Measurements from ENCODE around the gene MGARP.

MGARP gene

GRCh38 chr4:139286186-139286698, 6.2 kb upstream of the MGARP start:
- Histone ChIP-seq H3K4me1 (ENCODE audit: insufficient read depth, low read length) (no peaks in the 10 kb centered on the region), H3K9me3 (ENCODE audit: insufficient read depth, low read depth, low read length) (no peaks in the 10 kb centered on the region), H3K27me3 (ENCODE audit: insufficient read depth, low read length) (peaks cover 4% of the 10 kb centered on the region), H3K27ac (ENCODE audit: low read length) (no peak overlapping the region), H3K36me3 (ENCODE audit: insufficient read depth, low read depth, low read length) (peaks cover 20% of the 10 kb centered on the region), H3K9ac (ENCODE audit: low read depth, low read length) (no peak overlapping the region), H3K4me3 (ENCODE audit: low read length) (no peak overlapping the region)

- no peaks in the 10 kb centered on the region for H3K36me3 ChIP-seq (ENCODE audit: insufficient read depth, low read depth, low read length)
- no peak overlapping the region for H3K4me3 ChIP-seq (ENCODE audit: low read length)
- H3K27ac ChIP-seq (ENCODE audit: low read length): no peak overlapping the region
- H3K9me3 ChIP-seq (ENCODE audit: insufficient read depth, low read depth, low read length): no peaks in the 10 kb centered on the region
- no peak overlapping the region for H3K9ac ChIP-seq (ENCODE audit: low read depth, low read length)
- H3K27me3 ChIP-seq (ENCODE audit: insufficient read depth, low read length): peaks cover 39% of the 10 kb centered on the region
- H3K4me1 ChIP-seq (ENCODE audit: insufficient read depth, low read length): no peaks in the 10 kb centered on the region; the same call in 1 of the 2 replicates
These were observed 2.7 kb upstream of the MGARP start for GRCh38 chr4:139282721-139283075.

- no peaks in the 10 kb centered on the region; the same call in 1 of the 2 replicates for H3K4me1 ChIP-seq (ENCODE audit: insufficient read depth, low read length)
- no peak overlapping the region for H3K9ac ChIP-seq (ENCODE audit: low read depth, low read length)
- H3K27ac ChIP-seq (ENCODE audit: low read length): no peak overlapping the region
- H3K27me3 ChIP-seq (ENCODE audit: insufficient read depth, low read length): peaks cover 44% of the 10 kb centered on the region
- H3K4me3 ChIP-seq (ENCODE audit: low read length): no peak overlapping the region
- no peaks in the 10 kb centered on the region for H3K9me3 ChIP-seq (ENCODE audit: insufficient read depth, low read depth, low read length)
- H3K36me3 ChIP-seq (ENCODE audit: insufficient read depth, low read depth, low read length): no peaks in the 10 kb centered on the region
These were observed 2.2 kb upstream of the MGARP start for GRCh38 chr4:139282065-139282720.

GRCh38 chr4:139278912-139279759, 889 bp downstream of the MGARP start:
- Histone ChIP-seq H3K9ac (ENCODE audit: low read depth, low read length) (no peak overlapping the region; the same call in 1 of the 2 replicates), H3K27me3 (ENCODE audit: insufficient read depth, low read length) (peaks cover 56% of the 10 kb centered on the region), H3K4me1 (ENCODE audit: insufficient read depth, low read length) (no peaks in the 10 kb centered on the region; the same call in 1 of the 2 replicates), H3K4me3 (ENCODE audit: low read length) (peak overlapping the region; percentile 76), H3K36me3 (ENCODE audit: insufficient read depth, low read depth, low read length) (no peaks in the 10 kb centered on the region), H3K27ac (ENCODE audit: low read length) (no peak overlapping the region), H3K9me3 (ENCODE audit: insufficient read depth, low read depth, low read length) (no peaks in the 10 kb centered on the region)

- Histone ChIP-seq H3K9me3 (ENCODE audit: insufficient read depth, low read depth, low read length) (no peaks in the 10 kb centered on the region), H3K27ac (ENCODE audit: low read length) (no peak overlapping the region), H3K27me3 (ENCODE audit: insufficient read depth, low read length) (peaks cover 56% of the 10 kb centered on the region), H3K9ac (ENCODE audit: low read depth, low read length) (no peak overlapping the region), H3K36me3 (ENCODE audit: insufficient read depth, low read depth, low read length) (no peaks in the 10 kb centered on the region), H3K4me1 (ENCODE audit: insufficient read depth, low read length) (no peaks in the 10 kb centered on the region; the same call in 1 of the 2 replicates), H3K4me3 (ENCODE audit: low read length) (peak overlapping the region; percentile 76; the same call in 1 of the 2 replicates)
These were observed 1.5 kb downstream of the MGARP start for GRCh38 chr4:139278485-139278884.

GRCh38 chr4:139275281-139275735, 4.7 kb downstream of the MGARP start:
- Histone ChIP-seq H3K36me3 (ENCODE audit: insufficient read depth, low read depth, low read length) (no peaks in the 10 kb centered on the region), H3K9me3 (ENCODE audit: insufficient read depth, low read depth, low read length) (no peaks in the 10 kb centered on the region), H3K27ac (ENCODE audit: low read length) (no peak overlapping the region), H3K27me3 (ENCODE audit: insufficient read depth, low read length) (peaks cover 43% of the 10 kb centered on the region), H3K4me1 (ENCODE audit: insufficient read depth, low read length) (no peaks in the 10 kb centered on the region; the same call in 1 of the 2 replicates), H3K9ac (ENCODE audit: low read depth, low read length) (no peak overlapping the region), H3K4me3 (ENCODE audit: low read length) (no peak overlapping the region)

- no peak overlapping the region for H3K27ac ChIP-seq (ENCODE audit: low read length)
- H3K4me1 ChIP-seq (ENCODE audit: insufficient read depth, low read length): no peaks in the 10 kb centered on the region; the same call in 1 of the 2 replicates
- H3K27me3 ChIP-seq (ENCODE audit: insufficient read depth, low read length): peaks cover 38% of the 10 kb centered on the region
- no peaks in the 10 kb centered on the region for H3K36me3 ChIP-seq (ENCODE audit: insufficient read depth, low read depth, low read length)
- H3K4me3 ChIP-seq (ENCODE audit: low read length): no peak overlapping the region
- H3K9me3 ChIP-seq (ENCODE audit: insufficient read depth, low read depth, low read length): no peaks in the 10 kb centered on the region
- no peak overlapping the region for H3K9ac ChIP-seq (ENCODE audit: low read depth, low read length)
These were observed 5.2 kb downstream of the MGARP start for GRCh38 chr4:139274790-139275189.

- Histone ChIP-seq H3K4me3 (ENCODE audit: low read length) (no peak overlapping the region), H3K9ac (ENCODE audit: low read depth, low read length) (no peak overlapping the region), H3K27me3 (ENCODE audit: insufficient read depth, low read length) (peaks cover 29% of the 10 kb centered on the region), H3K4me1 (ENCODE audit: insufficient read depth, low read length) (no peaks in the 10 kb centered on the region), H3K36me3 (ENCODE audit: insufficient read depth, low read depth, low read length) (no peaks in the 10 kb centered on the region), H3K9me3 (ENCODE audit: insufficient read depth, low read depth, low read length) (no peaks in the 10 kb centered on the region), H3K27ac (ENCODE audit: low read length) (no peak overlapping the region)
These were observed 6.2 kb downstream of the MGARP start for GRCh38 chr4:139273835-139274234.

- no peaks in the 10 kb centered on the region for H3K9me3 ChIP-seq (ENCODE audit: insufficient read depth, low read depth, low read length)
- H3K9ac ChIP-seq (ENCODE audit: low read depth, low read length): no peak overlapping the region
- H3K27ac ChIP-seq (ENCODE audit: low read length): no peak overlapping the region
- H3K36me3 ChIP-seq (ENCODE audit: insufficient read depth, low read depth, low read length): no peaks in the 10 kb centered on the region
- no peaks in the 10 kb centered on the region for H3K27me3 ChIP-seq (ENCODE audit: insufficient read depth, low read length)
- H3K4me3 ChIP-seq (ENCODE audit: low read length): no peak overlapping the region
- 0 out of 2 replicates have a peak, but pooled peaks cover 3% of the 10 kb centered on the region for H3K4me1 ChIP-seq (ENCODE audit: insufficient read depth, low read length)
These were observed 12.7 kb downstream of the MGARP start for GRCh38 chr4:139267301-139267700.

GRCh38 chr4:139266583-139267257, 13.3 kb downstream of the MGARP start:
- H3K4me3 ChIP-seq (ENCODE audit: low read length): no peak overlapping the region
- no peak overlapping the region for H3K9ac ChIP-seq (ENCODE audit: low read depth, low read length)
- no peaks in the 10 kb centered on the region for H3K9me3 ChIP-seq (ENCODE audit: insufficient read depth, low read depth, low read length)
- H3K4me1 ChIP-seq (ENCODE audit: insufficient read depth, low read length): 0 out of 2 replicates have a peak, but pooled peaks cover 3% of the 10 kb centered on the region
- H3K27me3 ChIP-seq (ENCODE audit: insufficient read depth, low read length): no peaks in the 10 kb centered on the region
- H3K27ac ChIP-seq (ENCODE audit: low read length): no peak overlapping the region
- H3K36me3 ChIP-seq (ENCODE audit: insufficient read depth, low read depth, low read length): no peaks in the 10 kb centered on the region

GRCh38 chr4:139266208-139266582, 13.8 kb downstream of the MGARP start:
- Histone ChIP-seq H3K27ac (ENCODE audit: low read length) (no peak overlapping the region), H3K4me3 (ENCODE audit: low read length) (no peak overlapping the region), H3K9me3 (ENCODE audit: insufficient read depth, low read depth, low read length) (no peaks in the 10 kb centered on the region), H3K9ac (ENCODE audit: low read depth, low read length) (no peak overlapping the region), H3K27me3 (ENCODE audit: insufficient read depth, low read length) (no peaks in the 10 kb centered on the region), H3K36me3 (ENCODE audit: insufficient read depth, low read depth, low read length) (no peaks in the 10 kb centered on the region), H3K4me1 (ENCODE audit: insufficient read depth, low read length) (0 out of 2 replicates have a peak, but pooled peaks cover 3% of the 10 kb centered on the region)

All from iPS-20b (cell line).